Measurements from ENCODE around the gene DLX6. TPM values are rescaled to one million over a fixed set of nuclear protein-coding genes. Genes with fewer than 3 reads are reported as not detected.

The DLX6 gene
- total RNA-seq (2014; rRNA removed; shearing (Covaris generic)): 3.1 and 3.4 TPM in 2 replicates

GRCh38 chr7:97005183-97006054 is at the start of gene DLX6:
Gene DLX6, plus strand, starts transcription at chr7:97005553. Its CDS starts 425 bp downstream, at chr7:97005978.
- Histone ChIP-seq H3K27me3 (no peaks in the 10 kb centered on the region), H3K27ac (peak within 1 kb of the TSS; percentile 12; the same call in 1 of the 2 replicates)

GRCh38 chr7:96959135-96959534 is 46.2 kb upstream of the DLX6 start:
- Histone ChIP-seq H3K36me3 (no peaks in the 10 kb centered on the region), H3K27me3 (no peaks in the 10 kb centered on the region), H3K4me3 (no peak overlapping the region), H3K27ac (no peak overlapping the region), H3K9me3 (replicated peaks) (no peaks in the 10 kb centered on the region), H3K4me1 (no peaks in the 10 kb centered on the region)
- no peak for DNase-seq

More at GRCh38 chr7:97005183-97006054, at the start of gene DLX6:
- Histone ChIP-seq H3K36me3 (no peaks in the 10 kb centered on the region), H3K4me1 (no peaks in the 10 kb centered on the region), H3K4me3 (peak within 1 kb of the TSS; percentile 62), H3K9me3 (replicated peaks) (no peaks in the 10 kb centered on the region)
- DNase-seq: peak; percentile 82 to 86

GRCh38 chr7:96962221-96962885 is 43.0 kb upstream of the DLX6 start:
- H3K4me3 ChIP-seq: no peak overlapping the region
- H3K27ac ChIP-seq: no peak overlapping the region
- no peaks in the 10 kb centered on the region for H3K27me3 ChIP-seq
- no peaks in the 10 kb centered on the region for H3K9me3 ChIP-seq (replicated peaks)
- no peaks in the 10 kb centered on the region for H3K4me1 ChIP-seq
- no peaks in the 10 kb centered on the region for H3K36me3 ChIP-seq
- no peak for DNase-seq

- Histone ChIP-seq H3K36me3 (no peaks in the 10 kb centered on the region), H3K4me3 (no peak overlapping the region), H3K4me1 (no peaks in the 10 kb centered on the region), H3K27ac (no peak overlapping the region), H3K9me3 (replicated peaks) (no peaks in the 10 kb centered on the region), H3K27me3 (no peaks in the 10 kb centered on the region)
- no peak for DNase-seq
These were observed 36.4 kb upstream of the DLX6 start for GRCh38 chr7:96968981-96969380.

GRCh38 chr7:96970739-96971138 is 34.6 kb upstream of the DLX6 start:
- Histone ChIP-seq H3K27me3 (no peaks in the 10 kb centered on the region), H3K36me3 (no peaks in the 10 kb centered on the region), H3K4me1 (no peaks in the 10 kb centered on the region), H3K4me3 (no peak overlapping the region), H3K9me3 (replicated peaks) (no peaks in the 10 kb centered on the region), H3K27ac (no peak overlapping the region)
- DNase-seq: no peak

GRCh38 chr7:96973986-96974385 is 31.4 kb upstream of the DLX6 start:
- Histone ChIP-seq H3K4me1 (no peaks in the 10 kb centered on the region), H3K4me3 (no peak overlapping the region), H3K9me3 (replicated peaks) (no peaks in the 10 kb centered on the region), H3K27me3 (no peaks in the 10 kb centered on the region), H3K27ac (no peak overlapping the region), H3K36me3 (no peaks in the 10 kb centered on the region)
- DNase-seq: no peak

GRCh38 chr7:96976106-96976505 is 29.2 kb upstream of the DLX6 start:
- Histone ChIP-seq H3K4me1 (no peaks in the 10 kb centered on the region), H3K27ac (no peak overlapping the region)
- no peak for DNase-seq

GRCh38 chr7:96977445-96977844 is 27.9 kb upstream of the DLX6 start:
- Histone ChIP-seq H3K4me3 (no peak overlapping the region), H3K27ac (no peak overlapping the region)

More at GRCh38 chr7:96976106-96976505, 29.2 kb upstream of the DLX6 start:
- Histone ChIP-seq H3K9me3 (replicated peaks) (no peaks in the 10 kb centered on the region), H3K27me3 (no peaks in the 10 kb centered on the region), H3K4me3 (no peak overlapping the region), H3K36me3 (no peaks in the 10 kb centered on the region)

GRCh38 chr7:96979551-96980276 is 25.6 kb upstream of the DLX6 start:
- no peak overlapping the region for H3K27ac ChIP-seq
- H3K4me3 ChIP-seq: no peak overlapping the region
- H3K9me3 ChIP-seq (replicated peaks): no peaks in the 10 kb centered on the region
- no peaks in the 10 kb centered on the region for H3K36me3 ChIP-seq
- H3K4me1 ChIP-seq: no peaks in the 10 kb centered on the region
- H3K27me3 ChIP-seq: no peaks in the 10 kb centered on the region
- DNase-seq: no peak

More at GRCh38 chr7:96977445-96977844, 27.9 kb upstream of the DLX6 start:
- Histone ChIP-seq H3K4me1 (no peaks in the 10 kb centered on the region), H3K9me3 (replicated peaks) (no peaks in the 10 kb centered on the region), H3K27me3 (no peaks in the 10 kb centered on the region), H3K36me3 (no peaks in the 10 kb centered on the region)
- DNase-seq: no peak

GRCh38 chr7:96982586-96982985 is 22.8 kb upstream of the DLX6 start:
- H3K27ac ChIP-seq: no peak overlapping the region
- no peak overlapping the region for H3K4me3 ChIP-seq
- no peaks in the 10 kb centered on the region for H3K27me3 ChIP-seq
- H3K36me3 ChIP-seq: no peaks in the 10 kb centered on the region
- DNase-seq: no peak
- H3K9me3 ChIP-seq (replicated peaks): no peaks in the 10 kb centered on the region
- H3K4me1 ChIP-seq: no peaks in the 10 kb centered on the region

GRCh38 chr7:96985992-96986391 is 19.4 kb upstream of the DLX6 start:
- no peaks in the 10 kb centered on the region for H3K9me3 ChIP-seq (replicated peaks)
- no peak overlapping the region for H3K27ac ChIP-seq
- no peak overlapping the region for H3K4me3 ChIP-seq
- no peaks in the 10 kb centered on the region for H3K36me3 ChIP-seq
- no peaks in the 10 kb centered on the region for H3K4me1 ChIP-seq
- H3K27me3 ChIP-seq: no peaks in the 10 kb centered on the region
- no peak for DNase-seq

- no peak for DNase-seq
- Histone ChIP-seq H3K4me3 (no peak overlapping the region), H3K4me1 (no peaks in the 10 kb centered on the region), H3K27me3 (no peaks in the 10 kb centered on the region), H3K9me3 (replicated peaks) (no peaks in the 10 kb centered on the region), H3K27ac (no peak overlapping the region), H3K36me3 (no peaks in the 10 kb centered on the region)
These were observed 18.5 kb upstream of the DLX6 start for GRCh38 chr7:96986901-96987300.

GRCh38 chr7:96987719-96988118 is 17.6 kb upstream of the DLX6 start:
- Histone ChIP-seq H3K4me1 (no peaks in the 10 kb centered on the region), H3K27ac (no peak overlapping the region), H3K36me3 (no peaks in the 10 kb centered on the region), H3K4me3 (no peak overlapping the region), H3K27me3 (no peaks in the 10 kb centered on the region), H3K9me3 (replicated peaks) (no peaks in the 10 kb centered on the region)
- no peak for DNase-seq

- no peak for DNase-seq
- H3K4me1 ChIP-seq: no peaks in the 10 kb centered on the region
- H3K27ac ChIP-seq: no peak overlapping the region
- no peaks in the 10 kb centered on the region for H3K9me3 ChIP-seq (replicated peaks)
- no peaks in the 10 kb centered on the region for H3K27me3 ChIP-seq
- H3K4me3 ChIP-seq: no peak overlapping the region
- H3K36me3 ChIP-seq: no peaks in the 10 kb centered on the region
These were observed 16.0 kb upstream of the DLX6 start for GRCh38 chr7:96989241-96989858.

Measured in SJCRH30 (cell line).